Endothelial cell (in vitro differentiated cells): ENCODE measurements around the gene FOXA3. TPM values are rescaled to one million over a fixed set of nuclear protein-coding genes. Genes with fewer than 3 reads are reported as not detected.

Source experiments
- DNase-seq: peaks from one replicate; pipeline ENCODE4 v3.0.0; 2021; ENCODE audit warnings: low spot score
- H3K27ac Mint-ChIP-seq: one replicate; pipeline ENCODE4 v1.8.0; 2021; ENCODE audit warnings: mixed read lengths, inconsistent platforms; ENCODE audit not compliant: unreplicated experiment
- H3K27me3 Mint-ChIP-seq: one replicate; pipeline ENCODE4 v1.8.0; 2021; ENCODE audit warnings: mild to moderate bottlenecking, moderate library complexity, mixed read lengths, inconsistent platforms; ENCODE audit not compliant: unreplicated experiment
- H3K36me3 Mint-ChIP-seq: one replicate; pipeline ENCODE4 v1.8.0; 2021; ENCODE audit warnings: mild to moderate bottlenecking, low read depth, mixed read lengths, inconsistent platforms; ENCODE audit not compliant: unreplicated experiment
- H3K4me1 Mint-ChIP-seq: one replicate; pipeline ENCODE4 v1.8.0; 2021; ENCODE audit warnings: mild to moderate bottlenecking, mixed read lengths, inconsistent platforms; ENCODE audit not compliant: unreplicated experiment
- H3K4me3 Mint-ChIP-seq: one replicate; pipeline ENCODE4 v1.8.0; 2021; ENCODE audit warnings: mild to moderate bottlenecking, mixed read lengths, inconsistent platforms; ENCODE audit not compliant: unreplicated experiment
- H3K9me3 Mint-ChIP-seq: one replicate; pipeline ENCODE4 v1.8.0; 2021; ENCODE audit warnings: mixed read lengths, inconsistent platforms; ENCODE audit not compliant: unreplicated experiment
- CTCF ChIP-seq: fragments of 200-600 bp; sonication (generic); IDR thresholded peaks from one replicate; pipeline ENCODE4 v1.5.0; 2021; ENCODE audit warnings: antibody characterized with exemption; ENCODE audit not compliant: unreplicated experiment
- total RNA-seq: library from RNA; stranded (reverse); fragmentation: NEBNext Ultra II Directional; extraction: Animal tissue kit (Norgen Biotek cat#: 25700); gene quantifications from one replicate; pipeline ENCODE4 v1.2.1, GENCODE V29; 2021; ENCODE audit not compliant: unreplicated experiment

Gene FOXA3
- total RNA-seq, 1 donor from 2014 or later, result 1.1 TPM

GRCh38 chr19:45900738-45901431, 36.8 kb downstream of the FOXA3 start:
- Mint-ChIP-seq H3K9me3 (no peaks in the 10 kb centered on the region), H3K36me3 (peaks cover 21% of the 10 kb centered on the region), H3K4me3 (peak overlapping the region; percentile 32), H3K27me3 (peaks cover 10% of the 10 kb centered on the region), H3K4me1 (peaks cover 12% of the 10 kb centered on the region), H3K27ac (no peak overlapping the region)
- no peak for DNase-seq
- no peak for TF ChIP-seq CTCF

- TF ChIP-seq CTCF, result no peak
- H3K27ac Mint-ChIP-seq, result no peak overlapping the region
- H3K36me3 Mint-ChIP-seq, result peaks cover 21% of the 10 kb centered on the region
- H3K4me1 Mint-ChIP-seq, result peaks cover 15% of the 10 kb centered on the region
- no peak for DNase-seq
- H3K4me3 Mint-ChIP-seq, result no peak overlapping the region
- H3K27me3 Mint-ChIP-seq, result peaks cover 10% of the 10 kb centered on the region
- H3K9me3 Mint-ChIP-seq, result no peaks in the 10 kb centered on the region
Measured at GRCh38 chr19:45901432-45901911, 37.3 kb downstream of the FOXA3 start.

GRCh38 chr19:45901912-45902650, 38.0 kb downstream of the FOXA3 start, which contains the start of gene MYPOP:
Gene MYPOP, minus strand, starts transcription at chr19:45902613. Its CDS starts 840 bp downstream, at chr19:45901773.
- no peak within 1 kb of the TSS for H3K27ac Mint-ChIP-seq
- DNase-seq, result no peak
- peak within 1 kb of the TSS; percentile 96 for H3K4me3 Mint-ChIP-seq
- peaks cover 18% of the 10 kb centered on the region for H3K4me1 Mint-ChIP-seq
- no peaks in the 10 kb centered on the region for H3K9me3 Mint-ChIP-seq
- no peak for TF ChIP-seq CTCF
- peaks cover 21% of the 10 kb centered on the region for H3K36me3 Mint-ChIP-seq
- peaks cover 11% of the 10 kb centered on the region for H3K27me3 Mint-ChIP-seq

GRCh38 chr19:45902651-45903625, 38.8 kb downstream of the FOXA3 start:
- no peak overlapping the region for H3K27ac Mint-ChIP-seq
- H3K4me1 Mint-ChIP-seq, result peaks cover 21% of the 10 kb centered on the region
- no peaks in the 10 kb centered on the region for H3K9me3 Mint-ChIP-seq
- peaks cover 21% of the 10 kb centered on the region for H3K36me3 Mint-ChIP-seq
- peak; percentile 100 for DNase-seq
- peak overlapping the region; percentile 65 for H3K4me3 Mint-ChIP-seq
- no peak for TF ChIP-seq CTCF
- peaks cover 11% of the 10 kb centered on the region for H3K27me3 Mint-ChIP-seq
